ENCODE results near the gene ASB6. TPM values are rescaled to one million over a fixed set of nuclear protein-coding genes. Genes with fewer than 3 reads are reported as not detected.
"Not testable (repeated sequence)": the region's sequence is repeated elsewhere in the genome, so short reads cannot be mapped to it uniquely, and the experiment has no call there.

Gene ASB6
- total RNA-seq, 1 donor from 2014 or later, result 9.3 TPM

GRCh38 chr9:129598089-129598596, 43.8 kb downstream of the ASB6 start:
- ATAC-seq (no peak), DNase-seq (ENCODE audit: missing footprints) (no peak)
- intact Hi-C loops (cut with DNase I), result no loop called here

GRCh38 chr9:129597355-129598088, 44.4 kb downstream of the ASB6 start:
- DNase-seq (ENCODE audit: missing footprints) (peak; percentile 88), ATAC-seq (peak; percentile 57)
- intact Hi-C loops (cut with DNase I), result no loop called here

- DNase-seq (ENCODE audit: missing footprints) (peak; percentile 77), ATAC-seq (peak; percentile 85)
- intact Hi-C loops (cut with DNase I), result no loop called here
These were observed 45.2 kb downstream of the ASB6 start for GRCh38 chr9:129596541-129597331.

GRCh38 chr9:129595903-129596540, 45.9 kb downstream of the ASB6 start:
- DNase-seq (ENCODE audit: missing footprints), result no peak
- ATAC-seq, result no peak
- intact Hi-C loops (cut with DNase I), result no loop called here

- intact Hi-C loops (cut with DNase I), result no loop called here
- ATAC-seq (no peak), DNase-seq (ENCODE audit: missing footprints) (no peak)
These were observed 46.6 kb downstream of the ASB6 start for GRCh38 chr9:129595311-129595741.

- DNase-seq (ENCODE audit: missing footprints), result no peak
- intact Hi-C loops (cut with DNase I), result no loop called here
- no peak for ATAC-seq
These were observed 47.3 kb downstream of the ASB6 start for GRCh38 chr9:129594632-129595031.

GRCh38 chr9:129592790-129593189, 49.2 kb downstream of the ASB6 start:
- intact Hi-C loops (cut with DNase I), result not testable (repeated sequence)

GRCh38 chr9:129591916-129592315, 50.0 kb downstream of the ASB6 start:
- intact Hi-C loops (cut with DNase I), result no loop called here
- DNase-seq (ENCODE audit: missing footprints) (no peak), ATAC-seq (no peak)

More at GRCh38 chr9:129592790-129593189, 49.2 kb downstream of the ASB6 start:
- DNase-seq (ENCODE audit: missing footprints), result peak; percentile 20
- ATAC-seq, result not testable (repeated sequence)

- intact Hi-C loops (cut with DNase I), result no loop called here
- ATAC-seq (no peak), DNase-seq (ENCODE audit: missing footprints) (no peak)
These were observed 51.5 kb downstream of the ASB6 start for GRCh38 chr9:129590466-129590865.

- DNase-seq (ENCODE audit: missing footprints) (peak; percentile 11), ATAC-seq (no peak)
- intact Hi-C loops (cut with DNase I), result no loop called here
These were observed 54.3 kb downstream of the ASB6 start for GRCh38 chr9:129587487-129588262.

GRCh38 chr9:129586685-129587084, 55.3 kb downstream of the ASB6 start:
- no peak for ATAC-seq
- intact Hi-C loops (cut with DNase I), result no loop called here
- peak; percentile 28 for DNase-seq (ENCODE audit: missing footprints)

- intact Hi-C loops (cut with DNase I), result no loop called here
These were observed 55.7 kb downstream of the ASB6 start for GRCh38 chr9:129586245-129586644.

GRCh38 chr9:129585352-129585751, 56.6 kb downstream of the ASB6 start:
- intact Hi-C loops (cut with DNase I), result no loop called here

More at GRCh38 chr9:129586245-129586644, 55.7 kb downstream of the ASB6 start:
- DNase-seq (ENCODE audit: missing footprints) (no peak), ATAC-seq (no peak)

More at GRCh38 chr9:129585352-129585751, 56.6 kb downstream of the ASB6 start:
- DNase-seq (ENCODE audit: missing footprints) (no peak), ATAC-seq (no peak)

Other genes starting within 250 kb of the ASB6 start
- gene C9orf50, start 21.1 kb downstream of the ASB6 start, total RNA-seq, result not detected
- gene NTMT1, start 16.0 kb downstream of the ASB6 start, total RNA-seq, result 72.1 TPM
- 0.54 TPM for gene PRRX2, start 23.5 kb upstream of the ASB6 start, total RNA-seq
- gene PTGES, start 110.9 kb upstream of the ASB6 start, total RNA-seq, result 4.8 TPM
- 10.5 TPM for gene TOR1B, start 161.0 kb upstream of the ASB6 start, total RNA-seq
- 12.2 TPM for gene TOR1A, start 182.0 kb upstream of the ASB6 start, total RNA-seq
- 32.0 TPM for gene C9orf78, start 193.1 kb upstream of the ASB6 start, total RNA-seq
- gene USP20, start 193.3 kb upstream of the ASB6 start, total RNA-seq, result 14.0 TPM

Data from Right ventricle myocardium inferior (tissue), 1 donor.